Hematopoietic multipotent progenitor cell treated with erythropoietin and hydrocortisone succinate and interleukin-3 and kit ligand, for 4 days (in vitro differentiated cells): ENCODE results near the gene FUZ.

Experiments used
- DNase-seq: peaks from one replicate; pipeline ENCODE4 v3.0.0-alpha.2; 2015

FUZ gene

DNA sequence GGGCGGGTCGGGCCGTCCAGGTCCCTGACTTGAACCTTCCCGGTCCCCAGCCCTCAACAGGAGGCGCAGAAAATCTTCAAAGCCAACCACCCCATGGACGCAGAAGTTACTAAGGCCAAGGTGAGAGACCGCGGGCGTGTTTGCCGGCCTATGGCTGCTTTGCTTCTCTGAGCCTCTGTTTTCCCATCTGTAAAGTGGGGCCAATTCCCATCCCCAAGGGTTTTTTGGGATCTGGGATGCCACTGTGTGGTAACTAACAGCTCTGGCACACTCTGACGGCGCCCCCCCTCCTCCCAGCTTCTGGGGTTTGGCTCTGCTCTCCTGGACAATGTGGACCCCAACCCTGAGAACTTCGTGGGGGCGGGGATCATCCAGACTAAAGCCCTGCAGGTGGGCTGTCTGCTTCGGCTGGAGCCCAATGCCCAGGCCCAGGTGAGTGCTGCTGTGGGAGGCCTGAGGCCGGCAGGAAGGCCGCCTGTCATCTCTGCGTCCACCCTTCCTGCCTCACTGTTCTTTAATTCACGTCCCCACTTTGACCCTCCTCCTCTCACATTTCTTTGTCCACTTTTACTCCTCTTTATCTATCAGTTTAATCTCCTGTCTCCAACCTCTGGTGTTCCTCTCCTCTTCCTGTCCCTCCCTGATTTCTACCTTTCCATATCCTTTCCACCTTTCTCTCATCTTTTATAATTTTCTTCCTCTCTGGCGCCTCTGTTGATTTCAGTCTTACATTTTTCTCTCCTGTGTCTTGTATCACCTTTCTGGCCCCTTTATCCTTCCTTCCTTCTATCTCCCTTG is 7.1 kb downstream of the FUZ start:
- no peak for DNase-seq

DNA sequence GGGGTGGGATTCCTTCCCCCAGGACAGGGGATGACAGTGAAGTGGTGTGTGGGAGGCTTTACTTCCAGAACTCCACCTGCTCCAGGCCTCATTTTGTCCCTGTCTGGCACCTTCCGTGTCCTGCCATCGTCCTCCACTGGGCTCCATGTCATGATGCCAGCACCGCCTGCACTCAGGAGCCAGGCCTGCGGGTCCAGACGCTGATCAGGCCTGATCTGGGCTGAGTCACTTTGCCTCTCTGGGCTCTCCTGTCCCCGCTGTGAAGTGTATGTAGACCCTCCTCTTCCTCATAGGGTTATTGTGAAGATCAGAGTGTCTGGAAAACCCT is 9.6 kb downstream of the FUZ start:
- DNase-seq, result no peak

DNA sequence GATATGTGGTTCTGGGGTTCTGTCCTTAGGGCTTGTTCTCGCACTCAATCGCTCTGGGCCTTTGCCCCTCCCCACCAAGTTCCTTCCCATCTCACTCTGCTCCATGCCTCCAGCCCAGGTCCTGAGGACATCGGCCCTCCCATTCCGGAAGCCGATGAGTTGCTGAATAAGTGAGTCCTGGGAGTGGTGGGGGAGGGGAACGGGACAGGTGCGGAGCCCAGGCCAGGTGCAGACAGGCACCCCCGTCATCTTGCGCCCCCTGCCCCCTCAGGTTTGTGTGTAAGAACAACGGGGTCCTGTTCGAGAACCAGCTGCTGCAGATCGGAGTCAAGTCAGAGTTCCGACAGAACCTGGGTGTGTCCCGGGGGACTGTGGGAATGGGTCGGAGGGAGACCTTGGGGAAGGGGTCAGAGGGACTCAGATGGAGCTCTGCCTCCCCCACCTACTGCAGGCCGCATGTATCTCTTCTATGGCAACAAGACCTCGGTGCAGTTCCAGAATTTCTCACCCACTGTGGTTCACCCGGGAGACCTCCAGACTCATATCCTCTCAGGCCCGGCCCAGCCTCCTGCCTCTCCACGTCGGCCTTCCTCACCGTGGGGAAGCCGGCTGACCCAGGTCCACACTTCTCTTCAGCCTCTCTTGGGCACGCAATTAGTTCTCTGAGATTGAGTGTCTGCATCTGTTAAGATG is 10.1 kb downstream of the FUZ start:
- no peak for DNase-seq

DNA sequence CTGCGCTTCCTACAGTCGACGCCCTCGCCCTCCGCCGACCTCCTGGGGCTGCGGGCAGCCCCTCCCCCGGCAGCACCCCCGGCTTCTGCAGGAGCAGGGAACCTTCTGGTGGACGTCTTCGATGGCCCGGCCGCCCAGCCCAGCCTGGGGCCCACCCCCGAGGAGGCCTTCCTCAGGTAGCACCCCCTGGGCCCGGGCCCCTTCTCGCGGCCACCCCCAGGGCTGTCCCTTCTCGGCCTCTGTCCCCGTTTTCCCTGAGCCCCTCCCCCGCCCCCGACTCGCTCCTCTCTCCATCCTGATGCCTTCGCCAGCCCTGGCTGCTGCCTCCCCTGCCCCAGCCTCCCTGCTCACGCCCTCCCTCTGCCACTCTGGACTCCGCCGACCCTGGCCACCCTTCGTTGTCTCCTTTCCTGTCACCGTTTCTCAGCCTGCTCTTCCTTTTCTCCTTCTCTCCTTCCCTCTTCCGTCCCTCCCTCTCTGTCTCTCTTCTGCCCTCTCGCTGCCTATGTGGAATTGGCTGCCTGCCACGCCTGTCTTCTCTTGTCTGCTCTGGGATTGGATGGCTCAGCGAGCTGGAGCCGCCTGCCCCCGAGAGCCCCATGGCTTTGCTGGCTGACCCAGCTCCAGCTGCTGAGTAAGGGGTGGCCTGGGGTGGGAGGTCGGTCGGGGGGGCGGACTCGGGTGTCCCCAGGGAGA is 11.0 kb downstream of the FUZ start:
- DNase-seq, result peak; percentile 50

DNA sequence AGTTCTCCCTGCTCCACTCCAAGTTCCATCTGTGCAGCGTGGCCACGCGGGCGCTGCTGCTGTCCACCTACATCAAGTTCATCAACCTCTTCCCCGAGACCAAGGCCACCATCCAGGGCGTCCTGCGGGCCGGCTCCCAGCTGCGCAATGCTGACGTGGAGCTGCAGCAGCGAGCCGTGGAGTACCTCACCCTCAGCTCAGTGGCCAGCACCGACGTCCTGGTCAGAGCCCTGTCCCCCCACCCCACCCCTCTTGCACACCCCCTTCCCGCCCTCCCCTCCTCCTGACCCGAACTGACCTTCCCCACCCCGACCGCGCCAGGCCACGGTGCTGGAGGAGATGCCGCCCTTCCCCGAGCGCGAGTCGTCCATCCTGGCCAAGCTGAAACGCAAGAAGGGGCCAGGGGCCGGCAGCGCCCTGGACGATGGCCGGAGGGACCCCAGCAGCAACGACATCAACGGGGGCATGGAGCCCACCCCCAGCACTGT is 11.6 kb downstream of the FUZ start:
- no peak for DNase-seq

DNA sequence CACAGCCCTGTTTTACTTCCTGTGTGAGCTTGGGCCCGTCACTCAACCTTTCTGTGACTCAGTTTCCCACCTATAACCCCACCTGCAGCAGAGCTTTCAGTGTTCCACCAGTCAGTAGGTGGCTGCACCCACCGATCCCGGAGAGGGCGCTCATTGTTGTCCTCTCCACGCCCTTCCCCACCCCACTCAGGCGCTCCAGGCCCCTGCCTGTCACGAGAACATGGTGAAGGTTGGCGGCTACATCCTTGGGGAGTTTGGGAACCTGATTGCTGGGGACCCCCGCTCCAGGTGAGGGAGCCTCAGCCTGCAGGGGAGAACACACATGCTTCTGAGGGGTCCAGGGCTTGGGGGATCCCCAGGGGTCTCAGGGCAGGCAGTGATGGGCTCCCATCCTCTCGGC is 12.3 kb downstream of the FUZ start:
- no peak for DNase-seq

DNA sequence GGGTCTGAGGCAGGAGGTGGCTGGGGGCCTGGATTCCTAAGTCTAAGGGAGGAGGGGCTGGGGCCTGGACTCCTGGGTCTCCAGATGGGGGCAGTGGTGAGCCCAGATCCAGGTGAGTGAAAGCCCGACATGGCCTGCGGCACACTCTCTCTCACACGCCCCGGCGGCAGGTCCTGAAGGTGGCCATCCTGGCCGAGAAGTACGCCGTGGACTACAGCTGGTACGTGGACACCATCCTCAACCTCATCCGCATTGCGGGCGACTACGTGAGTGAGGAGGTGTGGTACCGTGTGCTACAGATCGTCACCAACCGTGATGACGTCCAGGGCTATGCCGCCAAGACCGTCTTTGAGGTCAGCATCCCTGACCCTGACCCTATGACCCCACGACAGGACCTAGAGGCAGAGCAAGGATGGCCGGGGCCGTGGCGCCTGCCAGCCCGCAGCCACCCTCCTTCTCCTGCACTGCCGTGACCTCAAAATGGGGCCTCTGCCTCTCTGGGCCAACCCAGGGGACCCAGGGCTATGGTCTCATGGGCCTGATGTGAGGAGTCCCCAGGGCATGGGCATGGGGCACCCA is 13.2 kb downstream of the FUZ start:
- no peak for DNase-seq

DNA sequence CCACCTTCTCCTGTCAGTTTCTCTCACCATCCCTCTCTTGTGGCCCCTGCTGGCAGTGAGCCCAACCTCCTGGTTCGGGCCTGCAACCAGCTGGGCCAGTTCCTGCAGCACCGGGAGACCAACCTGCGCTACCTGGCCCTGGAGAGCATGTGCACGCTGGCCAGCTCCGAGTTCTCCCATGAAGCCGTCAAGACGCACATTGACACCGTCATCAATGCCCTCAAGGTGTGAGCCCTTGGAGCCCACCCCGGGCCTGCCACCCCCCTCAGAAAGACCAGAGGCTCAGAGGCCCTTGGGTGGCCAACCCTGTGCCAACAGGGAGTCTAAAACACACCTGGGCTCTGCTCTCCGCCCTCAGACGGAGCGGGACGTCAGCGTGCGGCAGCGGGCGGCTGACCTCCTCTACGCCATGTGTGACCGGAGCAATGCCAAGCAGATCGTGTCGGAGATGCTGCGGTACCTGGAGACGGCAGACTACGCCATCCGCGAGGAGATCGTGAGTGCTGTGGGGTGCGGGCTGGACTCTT is 13.8 kb downstream of the FUZ start:
- no peak for DNase-seq

DNA sequence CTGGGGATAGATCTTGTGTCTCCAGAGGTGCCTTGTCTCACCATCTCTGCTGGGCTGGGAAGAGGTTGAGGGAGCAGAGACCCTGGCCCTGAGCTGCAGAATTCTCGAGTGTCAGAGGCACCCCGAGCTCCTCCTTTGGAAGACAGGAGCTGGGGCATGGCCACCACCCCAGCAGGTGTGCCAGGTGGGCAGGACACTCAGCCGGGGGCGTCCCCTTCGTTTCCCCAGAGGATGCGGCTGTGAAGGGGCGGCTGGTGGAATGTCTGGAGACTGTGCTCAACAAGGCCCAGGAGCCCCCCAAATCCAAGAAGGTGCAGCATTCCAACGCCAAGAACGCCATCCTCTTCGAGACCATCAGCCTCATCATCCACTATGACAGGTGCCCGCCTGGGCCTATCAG is 14.5 kb downstream of the FUZ start:
- DNase-seq, result no peak

DNA sequence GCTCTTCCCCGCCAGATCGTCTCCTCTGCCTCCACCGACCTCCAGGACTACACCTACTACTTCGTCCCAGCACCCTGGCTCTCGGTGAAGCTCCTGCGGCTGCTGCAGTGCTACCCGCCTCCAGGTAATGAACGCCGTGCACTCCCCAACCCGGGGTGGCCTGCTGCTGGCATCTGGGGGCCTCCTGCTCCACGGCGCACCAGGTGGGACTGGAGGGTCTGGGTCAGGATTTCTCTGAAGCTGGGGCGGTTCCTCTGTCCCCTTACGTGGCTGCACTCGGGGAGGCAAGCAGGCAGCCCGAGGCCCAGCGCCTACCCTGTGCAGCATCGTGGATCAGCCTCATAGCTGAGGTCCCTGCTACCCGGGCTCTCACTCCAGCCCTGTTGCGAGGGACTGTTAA is 17.5 kb downstream of the FUZ start:
- no peak for DNase-seq

DNA sequence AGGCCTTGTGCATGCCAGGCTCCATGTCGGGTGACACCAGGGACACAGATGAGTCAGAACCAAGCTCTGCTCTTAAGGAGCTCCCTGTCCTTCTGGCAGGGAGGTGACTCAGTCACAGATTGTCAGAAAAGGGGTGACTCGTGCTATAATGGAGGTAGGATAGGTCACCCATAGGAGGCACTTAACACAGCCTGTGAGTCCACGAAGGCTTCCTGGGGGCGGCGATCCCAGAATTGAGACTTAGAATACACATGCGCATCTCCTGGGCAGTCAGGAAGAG is 19.6 kb downstream of the FUZ start:
- DNase-seq, result no peak

DNA sequence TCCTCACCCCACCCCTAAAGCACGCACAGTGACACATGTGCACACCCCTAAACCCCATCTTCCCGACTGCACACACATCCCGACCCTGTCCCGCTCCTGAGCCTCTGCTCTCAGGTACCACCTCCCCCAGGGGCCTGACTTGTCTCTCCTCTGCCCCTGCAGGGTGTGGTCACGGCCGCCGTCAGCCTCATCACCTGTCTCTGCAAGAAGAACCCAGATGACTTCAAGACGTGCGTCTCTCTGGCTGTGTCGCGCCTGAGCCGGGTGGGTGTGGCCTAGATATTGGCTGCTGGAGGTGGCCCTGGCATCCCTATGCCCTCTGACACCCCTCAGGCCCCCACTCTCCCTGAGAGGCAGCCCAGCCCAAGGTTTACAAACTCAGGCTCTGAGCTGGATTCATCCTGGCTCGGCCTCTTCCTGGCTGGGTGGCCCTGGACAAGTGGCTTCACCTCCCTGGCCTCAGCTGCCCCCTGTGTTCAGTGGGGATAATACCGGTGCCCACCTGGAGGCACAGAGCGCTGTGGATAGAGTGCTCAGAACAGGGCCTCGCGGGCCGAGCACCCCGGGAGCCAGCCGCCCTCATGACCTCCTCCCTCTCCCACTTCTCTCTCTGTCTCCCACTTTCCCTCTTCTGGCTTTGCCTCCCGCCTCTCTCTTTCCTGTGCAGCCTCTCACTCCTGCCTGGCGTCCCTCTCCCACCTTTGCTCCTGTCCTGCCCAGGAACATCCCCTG is 20.1 kb downstream of the FUZ start:
- DNase-seq, result no peak

DNA sequence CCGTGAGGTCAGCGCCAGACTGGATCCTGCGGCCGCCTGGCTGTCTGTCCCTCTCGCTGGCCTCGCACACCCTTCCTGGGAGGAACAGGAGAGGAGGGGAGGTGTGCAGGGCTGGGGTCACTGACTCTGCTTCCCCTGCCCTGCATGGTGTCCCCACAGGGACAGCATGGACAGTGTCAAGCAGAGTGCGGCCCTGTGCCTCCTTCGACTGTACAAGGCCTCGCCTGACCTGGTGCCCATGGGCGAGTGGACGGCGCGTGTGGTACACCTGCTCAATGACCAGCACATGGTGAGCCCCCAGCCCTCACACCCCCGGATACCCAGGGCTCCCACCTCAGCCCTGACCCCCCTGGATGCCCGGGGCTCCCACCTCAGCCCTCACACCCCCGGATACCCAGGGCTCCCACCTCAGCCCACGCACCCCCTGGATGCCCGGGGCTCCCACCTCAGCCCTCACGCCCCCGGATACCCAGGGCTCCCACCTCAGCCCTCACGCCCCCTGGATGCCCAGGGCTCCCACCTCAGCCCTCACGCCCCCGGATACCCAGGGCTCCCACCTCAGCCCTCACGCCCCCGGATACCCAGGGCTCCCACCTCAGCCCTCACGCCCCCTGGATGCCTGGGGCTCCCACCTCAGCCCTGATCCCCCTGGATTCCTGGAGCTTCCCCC is 21.2 kb downstream of the FUZ start:
- DNase-seq, result no peak

DNA sequence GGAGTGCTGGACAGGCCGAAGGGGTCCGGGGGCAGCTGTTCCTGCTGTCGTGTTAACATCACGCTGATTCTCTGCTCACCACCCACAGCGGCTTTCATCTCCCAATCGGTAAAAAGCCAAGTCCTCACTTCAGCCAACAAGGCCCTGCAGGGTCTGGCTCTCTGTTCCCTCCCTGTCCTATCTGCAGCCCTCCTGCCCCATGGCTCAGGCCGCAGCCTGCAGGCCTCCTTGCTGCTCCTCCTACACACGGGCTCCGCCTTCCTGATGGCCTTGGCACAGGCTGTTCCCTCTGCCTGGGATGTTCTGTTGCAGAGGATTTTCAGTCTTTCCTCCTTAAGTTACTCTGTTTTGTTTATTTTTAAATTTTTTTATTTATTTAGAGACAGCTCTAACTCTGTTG is 22.2 kb downstream of the FUZ start:
- no peak for DNase-seq

DNA sequence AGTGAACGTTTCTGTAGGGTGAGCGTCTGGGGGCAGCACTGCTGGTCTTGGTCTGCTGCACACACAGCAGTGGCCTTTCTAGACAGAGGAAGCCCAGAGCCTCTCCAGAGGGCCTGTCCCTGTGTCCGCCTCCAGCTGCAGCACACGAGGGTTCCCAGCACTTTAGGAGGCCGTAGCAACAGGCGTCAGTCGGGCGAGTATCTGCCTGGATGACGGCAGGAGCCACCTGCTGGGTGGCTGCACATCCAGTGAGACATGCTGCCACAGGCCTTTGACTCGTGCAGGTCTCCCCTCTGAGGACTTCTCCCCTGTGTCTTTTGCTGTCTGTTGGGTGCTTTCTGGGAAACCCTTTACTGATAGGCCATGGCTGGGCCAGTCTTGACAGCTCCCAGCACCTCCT is 24.2 kb downstream of the FUZ start:
- no peak for DNase-seq

DNA sequence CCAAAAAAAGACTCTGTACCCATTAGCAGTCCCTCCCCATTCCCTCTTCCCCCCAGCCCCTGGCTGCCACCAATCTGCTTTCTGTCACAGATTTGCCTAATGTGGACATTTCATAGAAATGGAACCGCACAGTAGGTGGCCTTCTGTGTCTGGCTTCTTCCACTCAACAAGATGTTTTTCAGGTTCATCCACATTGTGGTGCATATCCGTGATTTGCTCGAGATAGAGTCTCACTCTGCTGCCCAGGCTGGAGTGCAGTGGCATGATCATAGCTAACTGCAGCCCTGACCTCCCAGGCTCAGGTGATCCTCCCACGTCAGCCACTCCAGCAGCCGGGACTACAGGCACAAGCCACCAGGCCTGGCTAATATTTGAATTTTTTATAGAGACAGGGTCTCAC is 25.3 kb downstream of the FUZ start:
- DNase-seq, result no peak

DNA sequence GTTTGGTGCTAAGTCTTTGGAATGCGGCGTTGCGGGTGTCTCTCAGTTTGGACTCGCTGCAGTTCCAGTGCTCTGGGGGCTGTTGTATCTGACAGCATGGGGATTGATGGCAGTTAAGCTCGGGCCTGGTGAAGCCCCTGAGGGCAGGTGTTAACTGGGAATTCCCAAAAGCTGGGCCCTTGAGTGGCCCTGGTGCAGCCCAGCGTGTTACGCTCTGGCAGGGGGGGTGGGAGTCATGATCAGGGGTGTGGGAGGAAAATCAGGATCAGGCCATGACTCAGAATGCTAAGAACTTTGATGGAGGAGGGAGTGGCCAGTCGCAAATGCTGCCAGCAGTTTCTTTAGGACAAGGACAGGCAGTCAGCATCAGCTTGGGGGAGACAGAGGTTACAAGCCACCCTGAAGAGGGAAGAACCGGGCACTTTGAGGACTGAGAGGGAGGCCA is 26.7 kb downstream of the FUZ start:
- no peak for DNase-seq

DNA sequence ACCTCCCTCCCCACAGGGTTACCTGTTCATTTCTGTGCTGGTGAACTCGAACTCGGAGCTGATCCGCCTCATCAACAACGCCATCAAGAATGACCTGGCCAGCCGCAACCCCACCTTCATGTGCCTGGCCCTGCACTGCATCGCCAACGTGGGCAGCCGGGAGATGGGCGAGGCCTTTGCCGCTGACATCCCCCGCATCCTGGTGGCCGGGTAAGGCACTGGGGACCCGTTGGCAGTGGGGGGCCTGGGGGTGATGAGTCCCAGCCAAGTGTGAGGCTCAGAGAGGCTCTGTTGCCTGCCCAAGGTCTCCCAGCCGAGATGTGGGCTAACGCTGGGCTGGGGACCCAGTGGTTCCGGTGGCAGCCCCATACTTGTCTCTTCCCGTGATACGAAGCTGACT is 30.6 kb downstream of the FUZ start:
- no peak for DNase-seq

DNA sequence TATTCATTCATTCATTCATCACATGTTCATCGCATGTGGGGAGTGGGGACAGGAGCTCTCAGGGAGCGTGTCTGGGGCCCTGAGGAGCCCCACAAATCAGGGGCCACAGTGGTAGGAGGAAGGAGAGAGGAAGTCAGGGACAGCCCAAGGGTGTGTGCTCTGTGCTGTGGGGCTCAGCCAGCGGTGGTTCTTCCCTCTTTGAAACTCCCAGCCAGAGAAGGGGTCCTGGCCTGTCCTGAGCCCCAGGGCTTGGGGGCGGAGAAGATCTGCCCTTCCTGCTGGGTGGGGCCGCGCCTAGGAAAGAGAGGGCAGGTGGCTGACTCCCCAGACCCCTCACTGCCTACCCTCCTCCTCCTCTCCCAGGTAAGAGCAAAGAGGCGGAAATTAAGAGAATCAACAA is 31.7 kb downstream of the FUZ start:
- DNase-seq, result no peak

DNA sequence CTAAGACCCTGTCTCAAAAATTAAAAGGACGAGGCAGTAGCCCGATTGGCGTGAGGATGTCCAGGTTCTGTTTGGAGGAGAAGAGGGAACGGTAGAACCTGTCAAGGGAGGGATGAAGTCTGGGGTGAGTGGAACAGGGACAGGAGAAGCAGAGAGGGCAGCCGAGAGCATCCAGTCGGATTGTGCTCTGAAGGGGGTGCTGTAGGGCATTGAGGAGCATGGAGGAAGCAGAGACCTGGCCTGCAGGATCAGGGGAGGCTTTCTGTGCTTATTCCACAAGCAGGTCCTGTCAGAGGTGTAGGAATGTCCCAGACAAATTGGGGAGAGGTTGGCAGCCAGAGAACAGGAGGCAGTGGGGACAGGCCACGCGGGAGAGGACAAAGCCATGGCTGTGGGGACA is 32.2 kb downstream of the FUZ start:
- DNase-seq, result no peak

DNA sequence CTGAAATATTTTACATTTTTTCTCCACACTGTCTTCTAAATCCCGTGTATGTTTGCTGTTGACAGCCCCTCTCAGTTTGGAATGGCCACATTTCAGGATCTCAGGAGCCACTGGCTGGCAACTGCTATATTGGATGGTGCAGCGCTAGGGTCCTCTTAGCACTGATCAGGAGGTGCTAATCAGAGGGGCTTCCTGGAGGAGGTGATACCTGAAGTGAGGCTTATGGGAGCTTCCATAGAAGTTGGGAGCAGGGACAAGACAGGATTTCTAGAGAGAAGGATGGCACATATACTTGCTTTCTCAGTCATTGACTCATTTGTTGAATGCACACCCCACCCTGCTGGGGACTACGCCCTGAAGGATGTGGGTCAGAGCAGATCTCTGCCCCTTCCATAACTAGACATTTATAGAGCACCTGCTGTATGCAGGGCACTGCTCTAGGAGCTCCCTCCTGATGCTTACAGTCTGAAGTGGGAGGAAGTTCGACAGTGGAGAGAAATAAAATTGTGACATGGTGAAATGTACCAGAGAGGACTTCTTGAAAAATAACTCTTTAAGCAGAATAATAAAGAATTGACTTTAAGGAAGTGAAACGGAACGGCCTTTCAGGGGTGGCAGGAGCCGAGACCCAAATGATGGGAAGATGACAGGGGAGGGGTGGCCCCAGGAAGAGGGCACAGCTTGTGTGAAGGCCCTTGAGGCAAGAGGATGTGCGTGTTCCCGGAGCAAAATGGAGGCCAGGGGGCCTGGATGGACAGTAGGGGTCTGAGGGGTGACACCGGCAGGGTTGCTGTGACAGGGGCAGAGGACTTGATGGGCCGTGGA is 33.1 kb downstream of the FUZ start:
- no peak for DNase-seq

DNA sequence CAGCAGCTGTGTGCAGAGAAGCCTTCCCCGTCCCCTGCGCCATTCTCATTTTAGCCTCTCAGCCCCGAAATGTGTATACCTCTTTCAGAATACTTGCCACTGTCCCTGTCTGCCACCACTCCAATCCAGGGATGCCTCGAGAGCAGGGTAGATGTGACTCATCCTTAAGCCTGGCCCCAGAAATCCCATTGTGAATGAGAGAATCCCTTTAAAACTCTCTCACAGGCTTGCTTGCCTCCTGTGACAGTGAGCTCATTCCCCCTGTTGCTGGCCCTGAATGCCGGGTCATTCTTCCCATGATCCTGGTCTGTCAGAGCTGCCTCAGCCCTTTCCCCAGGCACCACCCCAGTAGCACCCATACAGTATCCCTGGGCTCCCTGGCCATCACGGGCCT is 36.7 kb downstream of the FUZ start:
- DNase-seq, result no peak
